ENCODE data around the gene ATXN1. TPM values are rescaled to one million over a fixed set of nuclear protein-coding genes. Genes with fewer than 3 reads are reported as not detected.

Gene ATXN1
- total and polyA plus RNA-seq, 2 of the 8 experiments (the other 6 are each of a cell fraction or from before 2014, with no cell fraction given): 1.6 to 4.0 TPM

- TF ChIP-seq CHD7 (IDR thresholded peaks at IDR 0.05; ENCODE audit: insufficient replicate concordance, low read length) (no peak), HDAC6 (IDR thresholded peaks at IDR 0.05; ENCODE audit: low read depth, low read length) (no peak), KDM4A (IDR thresholded peaks at IDR 0.05; ENCODE audit: low read depth, low read length, severe bottlenecking) (no peak), SUZ12 (IDR thresholded peaks at IDR 0.05; ENCODE audit: low read length) (no peak), MAFK (IDR thresholded peaks at IDR 0.05; ENCODE audit: low read depth, low read length) (no peak), RNF2 (IDR thresholded peaks at IDR 0.05; ENCODE audit: borderline replicate concordance, low read depth, low read length, missing control alignments, poor library complexity, severe bottlenecking) (no peak), PHF8 (conservative IDR thresholded peaks at IDR 0.05; ENCODE audit: low read depth, low read length) (no peak), CREB1 (IDR thresholded peaks at IDR 0.05) (no peak), CTBP2 (IDR thresholded peaks at IDR 0.05; ENCODE audit: borderline replicate concordance, insufficient read depth, insufficient read length, low read length) (no peak), ASH2L (IDR thresholded peaks at IDR 0.05; ENCODE audit: low read length) (no peak), HDAC2 (IDR thresholded peaks at IDR 0.05; ENCODE audit: borderline replicate concordance in 1 of 2, low read depth in 2 of 2, low read length in 2 of 2) (no peak)
These were observed 6.4 kb downstream of the ATXN1 start (continued) for GRCh38 chr6:16754876-16755275.
